Mesenchymal stem cell (in vitro differentiated cells and primary cell): Measurements from ENCODE around the gene CREB3L1.
A peak's percentile ranks its signal among the peaks of the same experiment; 100 is the strongest.

ENCODE experiments used
- DNase-seq: peaks from one replicate; pipeline ENCODE4 v3.0.0-alpha.2; 2013
- H2AFZ ChIP-seq: one replicate; pipeline ENCODE4 v1.6.1; 2013; ENCODE audit warnings: low read depth, mild to moderate bottlenecking, control low read depth, inconsistent platforms, low read length, moderate library complexity
- H2AK5ac ChIP-seq: 2 replicates; pipeline ENCODE4 v1.6.1; 2013; ENCODE audit warnings: low read length, moderate library complexity, mild to moderate bottlenecking, inconsistent platforms; ENCODE audit not compliant: severe bottlenecking
- H2BK120ac ChIP-seq: one replicate; pipeline ENCODE4 v1.6.1; 2013; ENCODE audit warnings: low read depth, mild to moderate bottlenecking, inconsistent platforms, low read length, moderate library complexity
- H2BK12ac ChIP-seq, 2 experiments: one replicate each; pipeline ENCODE4 v1.6.1; 2013; ENCODE audit warnings: inconsistent platforms in 2 of 2, low read length in 2 of 2, mild to moderate bottlenecking in 2 of 2, moderate library complexity in 2 of 2, control low read depth in 1 of 2
- H2BK15ac ChIP-seq: one replicate; pipeline ENCODE4 v1.6.1; 2013; ENCODE audit warnings: mild to moderate bottlenecking, low read depth, inconsistent platforms; ENCODE audit not compliant: poor library complexity, severe bottlenecking
- H2BK5ac ChIP-seq: 2 replicates; pipeline ENCODE4 v1.6.1; 2013; ENCODE audit warnings: low read depth, mild to moderate bottlenecking, low read length, control low read depth, inconsistent platforms; ENCODE audit not compliant: poor library complexity, severe bottlenecking
- H3K14ac ChIP-seq, 2 experiments: one replicate each; pipeline ENCODE4 v1.6.1; 2013; ENCODE audit warnings: inconsistent platforms in 2 of 2, low read length in 2 of 2, control low read depth in 1 of 2, mild to moderate bottlenecking in 1 of 2, moderate library complexity in 1 of 2
- H3K18ac ChIP-seq, 2 experiments: one replicate each; pipeline ENCODE4 v1.6.1; 2013; ENCODE audit warnings: inconsistent platforms in 2 of 2, low read length in 2 of 2, control low read depth in 1 of 2, low read depth in 1 of 2, mild to moderate bottlenecking in 1 of 2
- H3K23ac ChIP-seq, 2 experiments: one replicate each; pipeline ENCODE4 v1.6.1; 2013; ENCODE audit warnings: inconsistent platforms in 2 of 2, low read length in 2 of 2, mild to moderate bottlenecking in 2 of 2, moderate library complexity in 2 of 2, control low read depth in 1 of 2
- H3K27ac ChIP-seq: 2 replicates; pipeline ENCODE4 v1.5.1; 2013; ENCODE audit warnings: mild to moderate bottlenecking, moderate library complexity, low read length, control low read depth, inconsistent platforms; ENCODE audit not compliant: poor library complexity, severe bottlenecking
- H3K27me3 ChIP-seq, 2 experiments: 2 replicates each; pipeline versions ENCODE4 v1.6.1 to v1.7.0; 2013; ENCODE audit warnings: low read length in 2 of 2, mild to moderate bottlenecking in 2 of 2, moderate library complexity in 2 of 2, control low read depth in 1 of 2, inconsistent platforms in 1 of 2; ENCODE audit not compliant: control insufficient read depth in 1 of 2, insufficient read depth in 1 of 2
- H3K36me3 ChIP-seq, 2 experiments: 2 replicates each; pipeline versions ENCODE4 v1.6.1 to v1.7.0; 2013; ENCODE audit warnings: low read length in 2 of 2, control low read depth in 1 of 2, inconsistent platforms in 1 of 2, low read depth in 1 of 2, mild to moderate bottlenecking in 1 of 2; ENCODE audit not compliant: insufficient read depth in 2 of 2, control insufficient read depth in 1 of 2
- H3K4ac ChIP-seq, 2 experiments: one replicate each; pipeline ENCODE4 v1.6.1; 2013; ENCODE audit warnings: inconsistent platforms in 2 of 2, low read length in 2 of 2, mild to moderate bottlenecking in 2 of 2, moderate library complexity in 2 of 2, control low read depth in 1 of 2, low read depth in 1 of 2
- H3K4me1 ChIP-seq: 2 replicates; pipeline ENCODE4 v1.6.1; 2013; ENCODE audit warnings: low read depth, low read length, control low read depth; ENCODE audit not compliant: control insufficient read depth, insufficient read depth
- H3K4me2 ChIP-seq: 2 replicates; pipeline ENCODE4 v1.6.1; 2013; ENCODE audit warnings: low read length, mild to moderate bottlenecking, inconsistent platforms; ENCODE audit not compliant: poor library complexity, severe bottlenecking
- H3K4me3 ChIP-seq, 2 experiments: 2 replicates each; pipeline versions ENCODE4 v1.5.1 to v1.7.0; 2013; ENCODE audit warnings: low read length in 2 of 2, mild to moderate bottlenecking in 2 of 2, control low read depth in 1 of 2, low read depth in 1 of 2; ENCODE audit not compliant: insufficient read depth in 1 of 2
- H3K79me1 ChIP-seq: replicated peaks from 2 replicates; pipeline ENCODE4 v1.6.1; 2013; ENCODE audit warnings: mild to moderate bottlenecking, control low read depth, low read length, inconsistent platforms; ENCODE audit not compliant: poor library complexity, severe bottlenecking
- H3K9ac ChIP-seq: 2 replicates; pipeline ENCODE4 v1.7.0; 2013; ENCODE audit warnings: mild to moderate bottlenecking, low read length, moderate library complexity
- H3K9me3 ChIP-seq: 2 replicates; pipeline ENCODE4 v1.7.0; 2013; ENCODE audit warnings: mild to moderate bottlenecking, low read length; ENCODE audit not compliant: control insufficient read depth
- H4K8ac ChIP-seq: one replicate; pipeline ENCODE4 v1.6.1; 2013; ENCODE audit warnings: inconsistent platforms, mild to moderate bottlenecking, low read length, moderate library complexity
- H4K91ac ChIP-seq: one replicate; pipeline ENCODE4 v1.6.1; 2013; ENCODE audit warnings: mild to moderate bottlenecking, low read length, inconsistent platforms
- WGBS: methylation state at CpG from one replicate; pipeline ENCODE4 v1.1.7; 2013; ENCODE audit warnings: mixed read lengths; 5-methylcytosine and 5-hydroxymethylcytosine counted together

CREB3L1 gene

GRCh38 chr11:46350695-46351094 lies 73.2 kb downstream of the CREB3L1 start:
- no peak overlapping the region for H3K4me3 ChIP-seq
- H3K4me2 ChIP-seq = no peak overlapping the region
- H2BK15ac ChIP-seq = no peak overlapping the region
- H3K4me1 ChIP-seq = peaks cover 38% of the 10 kb centered on the region
- peaks cover 0 to 22% of the 10 kb centered on the region in 2 experiments for H3K36me3 ChIP-seq
- WGBS = no CpG with 5 or more reads among the region's 3 CpGs
- H3K4ac ChIP-seq = peak overlapping the region in 1 of 2 experiments; percentile 24
- H3K9ac ChIP-seq = no peak overlapping the region
- no peak overlapping the region for H2AFZ ChIP-seq
- H3K27ac ChIP-seq = no peak overlapping the region
- no peak overlapping the region for H3K18ac ChIP-seq
- no peaks in the 10 kb centered on the region for H3K9me3 ChIP-seq
- no peak overlapping the region for H3K14ac ChIP-seq
- H4K91ac ChIP-seq = no peak overlapping the region
- no peak overlapping the region for H4K8ac ChIP-seq
- no peak overlapping the region for H3K23ac ChIP-seq
- H2AK5ac ChIP-seq = no peak overlapping the region
- no peak overlapping the region for H2BK12ac ChIP-seq
- no peak overlapping the region for H2BK5ac ChIP-seq
- no peak for DNase-seq
- H3K79me1 ChIP-seq = peaks cover 41% of the 10 kb centered on the region
- no peak overlapping the region for H2BK120ac ChIP-seq
- peaks cover 0 to 2% of the 10 kb centered on the region in 2 experiments for H3K27me3 ChIP-seq

- no peaks in the 10 kb centered on the region for H3K27me3 ChIP-seq
- H2BK120ac ChIP-seq = no peak overlapping the region
- no peak overlapping the region for H4K8ac ChIP-seq
- H4K91ac ChIP-seq = no peak overlapping the region
- H2BK15ac ChIP-seq = no peak overlapping the region
- no peak overlapping the region for H3K4me3 ChIP-seq
- H2BK12ac ChIP-seq = no peak overlapping the region
- H3K9ac ChIP-seq = no peak overlapping the region
- no peak overlapping the region for H3K23ac ChIP-seq
- H3K18ac ChIP-seq = no peak overlapping the region
- peaks cover 0 to 24% of the 10 kb centered on the region in 2 experiments for H3K36me3 ChIP-seq
- H3K4me2 ChIP-seq = no peak overlapping the region
- H3K4ac ChIP-seq = no peak overlapping the region
- no peak overlapping the region for H2AFZ ChIP-seq
- 95% methylated on average over 8 of the region's 8 CpGs for WGBS
- no peak for DNase-seq
- no peak overlapping the region for H2AK5ac ChIP-seq
- H3K9me3 ChIP-seq = no peaks in the 10 kb centered on the region
- H3K27ac ChIP-seq = no peak overlapping the region
- no peak overlapping the region for H3K14ac ChIP-seq
- no peak overlapping the region for H2BK5ac ChIP-seq
- H3K4me1 ChIP-seq = peaks cover 41% of the 10 kb centered on the region
- peaks cover 42% of the 10 kb centered on the region for H3K79me1 ChIP-seq
Measured at GRCh38 chr11:46351148-46351547, 73.7 kb downstream of the CREB3L1 start.

- Histone ChIP-seq H2AFZ (no peak overlapping the region), H3K4me2 (no peak overlapping the region), H3K18ac (no peak overlapping the region), H3K14ac (peak overlapping the region in 1 of 2 experiments; percentile 21), H2AK5ac (no peak overlapping the region), H3K9me3 (no peaks in the 10 kb centered on the region), H2BK12ac (no peak overlapping the region), H4K8ac (no peak overlapping the region), H3K4ac (no peak overlapping the region), H3K36me3 (peaks cover 0 to 27% of the 10 kb centered on the region in 2 experiments), H3K4me3 (no peak overlapping the region), H2BK5ac (no peak overlapping the region), H3K4me1 (peaks cover 45% of the 10 kb centered on the region), H3K27me3 (no peaks in the 10 kb centered on the region), H3K23ac (no peak overlapping the region), H3K79me1 (peaks cover 42% of the 10 kb centered on the region), H2BK120ac (no peak overlapping the region), H3K27ac (no peak overlapping the region), H2BK15ac (no peak overlapping the region), H3K9ac (no peak overlapping the region), H4K91ac (no peak overlapping the region)
- no peak for DNase-seq
- WGBS = 76% methylated on average over 4 of the region's 5 CpGs
Measured at GRCh38 chr11:46351606-46352005, 74.1 kb downstream of the CREB3L1 start.

GRCh38 chr11:46352063-46352841 lies 74.8 kb downstream of the CREB3L1 start:
- H2BK5ac ChIP-seq = no peak overlapping the region
- H3K9ac ChIP-seq = no peak overlapping the region
- H4K91ac ChIP-seq = no peak overlapping the region
- H3K4me3 ChIP-seq = no peak overlapping the region
- H3K36me3 ChIP-seq = peaks cover 0 to 27% of the 10 kb centered on the region in 2 experiments
- H3K23ac ChIP-seq = peak overlapping the region in 1 of 2 experiments; percentile 40
- H2BK12ac ChIP-seq = peak overlapping the region in 1 of 2 experiments; percentile 51
- H3K9me3 ChIP-seq = no peaks in the 10 kb centered on the region
- H3K4me1 ChIP-seq = peaks cover 47% of the 10 kb centered on the region
- H2AK5ac ChIP-seq = peak overlapping the region; percentile 78
- peaks cover 42% of the 10 kb centered on the region for H3K79me1 ChIP-seq
- no peaks in the 10 kb centered on the region for H3K27me3 ChIP-seq
- H3K4me2 ChIP-seq = no peak overlapping the region
- no peak overlapping the region for H3K27ac ChIP-seq
- H4K8ac ChIP-seq = peak overlapping the region; percentile 8
- peak overlapping the region in 1 of 2 experiments; percentile 21 for H3K14ac ChIP-seq
- no peak overlapping the region for H2AFZ ChIP-seq
- no peak overlapping the region for H2BK120ac ChIP-seq
- peak; percentile 51 for DNase-seq
- peak overlapping the region in 1 of 2 experiments; percentile 18 for H3K18ac ChIP-seq
- no peak overlapping the region for H3K4ac ChIP-seq
- 63% methylated on average over 33 of the region's 33 CpGs for WGBS
- no peak overlapping the region for H2BK15ac ChIP-seq
